HG02970 (cell line): Measurements from ENCODE around the gene UBXN10.

Experiments
- ATAC-seq: cut with Tn5 transposase; IDR thresholded peaks from one replicate; pipeline ENCODE4 v1.9.1; 2021; ENCODE audit warnings: mild to moderate bottlenecking, moderate library complexity, moderate number of reproducible peaks; ENCODE audit not compliant: unreplicated experiment, low FRiP score

UBXN10 gene

DNA sequence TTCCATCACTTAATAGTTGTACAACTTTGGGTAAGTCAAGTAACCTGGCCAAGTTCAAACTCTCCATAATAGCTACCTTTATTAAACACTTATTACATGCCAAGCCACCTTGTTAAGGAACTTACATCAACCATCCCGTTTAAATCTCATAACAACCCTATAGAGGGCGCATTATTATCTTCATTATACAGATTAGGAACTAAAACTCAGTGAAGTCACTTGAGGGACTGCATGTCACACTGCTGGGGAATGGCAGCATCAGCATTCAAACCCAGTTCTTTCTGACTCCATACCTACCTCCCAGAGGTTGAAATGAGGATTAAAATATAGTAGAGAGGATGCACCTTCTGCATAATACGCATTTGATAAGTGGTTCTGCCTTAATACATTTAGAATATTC lies 47.5 kb downstream of the UBXN10 start:
- no peak for ATAC-seq

DNA sequence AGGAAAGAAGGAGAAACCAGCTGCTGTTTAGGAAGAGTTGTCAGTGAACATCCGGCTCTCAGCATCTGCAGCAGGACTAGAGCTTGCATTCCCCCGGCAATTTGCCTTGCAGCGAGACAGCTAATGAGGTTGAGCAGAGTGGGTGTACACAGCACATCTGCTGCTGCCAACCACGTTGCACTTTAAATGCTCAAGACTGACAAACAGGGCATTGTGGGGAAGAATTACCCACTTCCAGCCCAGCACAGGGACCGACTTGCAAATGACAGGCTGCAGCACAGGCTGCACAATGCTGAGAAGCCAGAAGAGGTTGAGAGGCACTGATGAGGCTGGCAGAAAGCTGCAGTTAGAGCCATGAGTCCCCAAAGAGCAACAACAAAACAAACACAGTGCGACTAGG lies 48.0 kb downstream of the UBXN10 start:
- no peak for ATAC-seq

DNA sequence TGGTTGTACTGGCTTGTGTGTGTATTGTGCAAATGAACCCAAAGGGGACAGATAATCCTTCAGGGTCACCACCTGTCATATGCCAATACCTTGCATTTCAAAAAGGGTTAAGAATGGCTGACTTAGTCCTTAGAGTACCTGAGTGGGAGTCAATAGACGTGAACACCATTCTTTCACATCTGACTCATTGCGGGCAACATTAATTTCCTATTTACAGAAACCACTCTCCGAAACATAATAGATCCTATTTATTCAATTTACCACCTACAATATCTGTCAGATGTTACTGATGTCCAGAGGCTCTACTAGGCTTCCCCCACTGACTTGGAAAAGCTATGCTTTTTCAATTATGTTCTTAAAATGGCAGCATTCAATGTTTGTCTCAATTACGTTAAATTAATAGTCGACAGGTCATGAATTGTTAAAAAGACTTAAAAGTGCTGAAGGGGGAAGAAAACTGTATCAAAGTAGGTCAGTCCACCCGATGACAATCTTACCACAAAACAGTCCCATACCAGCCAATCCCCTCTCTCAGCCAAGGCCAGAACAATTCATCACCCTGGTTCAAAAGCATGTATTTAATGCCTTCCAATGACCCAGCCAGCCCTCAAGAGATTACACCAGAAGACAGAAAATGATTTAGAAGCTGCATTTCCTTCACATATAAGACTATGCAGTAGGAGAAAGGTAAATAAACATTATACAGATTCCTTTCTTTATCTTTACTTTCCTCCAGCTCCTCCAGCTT lies 49.1 kb downstream of the UBXN10 start:
- ATAC-seq = no peak

DNA sequence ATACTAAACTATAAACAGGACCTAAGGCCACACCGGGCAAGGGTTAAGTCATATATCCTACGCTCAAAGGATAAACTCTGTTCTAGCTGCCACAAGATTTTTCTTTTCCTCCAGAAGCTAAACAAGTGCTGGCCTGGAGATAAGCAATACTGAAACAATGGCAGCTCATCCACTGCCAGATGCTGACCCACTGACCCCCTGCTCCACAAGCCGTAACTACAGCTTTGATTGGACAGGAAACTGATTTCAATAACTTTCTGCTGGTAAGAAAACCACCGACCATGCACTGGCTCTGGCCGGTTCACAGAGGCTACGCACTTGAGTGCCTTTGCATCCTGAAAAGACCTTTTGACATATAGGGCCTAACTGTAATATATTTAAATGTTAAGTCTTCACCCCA lies 51.8 kb downstream of the UBXN10 start:
- ATAC-seq = no peak

DNA sequence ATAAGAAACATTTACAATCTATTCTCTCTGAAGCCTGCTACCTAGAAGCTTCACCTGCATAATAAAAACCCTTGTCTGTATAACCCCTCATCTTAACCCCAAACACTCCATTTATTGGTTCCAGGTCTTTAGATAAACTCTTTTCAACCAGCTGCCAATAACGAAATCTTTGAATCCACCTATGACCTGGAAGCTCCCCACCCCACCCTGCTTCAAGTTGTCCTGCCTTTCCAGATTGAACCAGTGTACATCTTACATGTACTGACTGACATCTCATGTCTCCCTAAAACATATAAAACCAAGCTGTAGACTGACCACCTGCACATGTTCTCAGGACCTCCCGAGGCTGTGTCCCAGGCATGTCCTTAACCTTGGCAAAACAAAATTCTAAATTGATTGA lies 54.1 kb downstream of the UBXN10 start:
- ATAC-seq = no peak

DNA sequence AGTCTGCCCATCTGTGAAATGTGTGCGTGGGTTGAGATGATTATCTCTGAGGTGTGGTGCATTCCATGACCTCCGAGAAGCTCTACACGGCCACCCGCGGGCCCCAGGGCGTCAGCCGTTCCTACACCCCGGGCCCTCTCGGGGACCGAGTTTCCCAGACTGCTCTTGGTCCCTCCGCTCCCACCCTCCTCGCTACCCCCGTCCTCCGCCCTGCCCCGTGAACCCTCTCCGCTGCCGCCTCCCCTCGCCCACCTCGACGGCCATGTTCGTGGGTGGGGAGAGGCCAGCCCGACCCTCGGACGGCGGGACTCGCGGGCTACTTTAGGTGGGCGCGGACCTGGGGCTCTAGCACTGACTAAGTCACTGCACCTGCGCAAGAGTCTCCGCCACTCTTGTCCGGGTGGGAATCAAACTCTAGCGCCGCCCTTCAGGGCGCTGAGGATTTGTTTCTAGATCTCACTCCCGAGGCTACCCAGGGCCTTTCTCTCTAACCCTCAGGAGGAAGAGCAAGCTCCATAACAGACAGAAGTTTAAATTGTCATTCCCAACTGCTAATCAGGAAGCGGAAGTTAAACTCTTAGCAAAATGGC lies 57.1 kb downstream of the UBXN10 start:
- no peak for ATAC-seq
